Right atrium auricular region (tissue), 2 donors: ENCODE measurements around the gene MXI1. TPM values are rescaled to one million over a fixed set of nuclear protein-coding genes. Genes with fewer than 3 reads are reported as not detected.

Source experiments
- DNase-seq: peaks from one replicate; pipeline ENCODE4 v3.0.0-alpha.2; 2019; ENCODE audit warnings: low spot score
- H3K27ac ChIP-seq, 2 donors: fragments of 200-600 bp; sonication (generic); 1 replicate in 1 of 2; 2 replicates in 1 of 2; pipeline ENCODE4 v1.5.1; 2016 to 2019
- H3K27me3 ChIP-seq, 2 donors: fragments of 200-600 bp; sonication (generic); one replicate each; pipeline versions ENCODE4 v1.5.1 to v1.6.0; 2017 to 2019
- H3K36me3 ChIP-seq: fragments of 200-600 bp; sonication (generic); one replicate; pipeline ENCODE4 v1.5.1; 2016
- H3K4me1 ChIP-seq, 2 donors: fragments of 200-600 bp; sonication (generic); one replicate each; pipeline versions ENCODE4 v1.5.1 to v1.6.0; 2017 to 2019
- H3K4me3 ChIP-seq, 2 donors: fragments of 200-600 bp; sonication (generic); 1 replicate in 1 of 2; 2 replicates in 1 of 2; pipeline ENCODE4 v1.5.1; 2017 to 2019; ENCODE audit warnings: mild to moderate bottlenecking in 1 of 2, moderate library complexity in 1 of 2
- H3K9me3 ChIP-seq, 2 donors: fragments of 200-600 bp; sonication (generic); one replicate each; pipeline ENCODE4 v1.5.1; 2019
- CTCF ChIP-seq, 2 donors: fragments of 200-600 bp; sonication (generic); IDR thresholded peaks; one replicate each; pipeline ENCODE4 v1.5.1; 2019; ENCODE audit warnings: antibody characterized with exemption in 2 of 2
- total RNA-seq, 2 donors: library from RNA; depleted of rRNA; stranded (reverse); fragments of >200 nt; gene quantifications; one replicate each; pipeline ENCODE4 v1.1.0, GENCODE V29; 2016

Gene MXI1
- total RNA-seq, 2 donors from 2014 or later = 50.8 to 78.8 TPM

GRCh38 chr10:110223298-110223925 lies 16.0 kb downstream of the MXI1 start:
- Histone ChIP-seq H3K27ac (peak overlapping the region; percentile 85 to 88), H3K36me3 (no peaks in the 10 kb centered on the region), H3K4me1 (peaks cover 0 to 44% of the 10 kb centered on the region in 2 donors), H3K4me3 (no peak overlapping the region), H3K27me3 (no peaks in the 10 kb centered on the region), H3K9me3 (no peaks in the 10 kb centered on the region)
- TF ChIP-seq CTCF (IDR thresholded peaks at IDR 0.05) = no peak
- no peak for DNase-seq

DNA sequence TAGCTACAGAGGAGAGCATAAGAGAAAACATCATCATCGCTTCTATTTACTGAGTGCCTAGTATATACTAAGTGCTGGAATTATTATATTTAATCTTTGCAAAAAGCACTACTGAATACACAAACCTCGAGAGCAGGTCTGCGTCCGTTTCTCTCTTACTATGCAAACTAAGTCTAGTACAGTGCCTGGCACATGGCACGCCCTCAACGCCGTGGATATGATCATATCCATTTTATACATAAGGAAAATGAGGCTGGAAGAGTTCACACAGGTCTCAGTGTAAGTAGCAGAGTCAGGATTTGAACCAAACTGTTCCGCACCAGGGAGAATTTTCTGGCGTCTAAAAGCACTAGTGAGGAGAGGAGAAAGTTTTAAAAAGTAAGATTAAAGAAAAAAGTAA lies 17.6 kb downstream of the MXI1 start:
- no peaks in the 10 kb centered on the region for H3K27me3 ChIP-seq
- DNase-seq = no peak
- peak overlapping the region; percentile 98 to 99 for H3K27ac ChIP-seq
- peaks cover 0 to 50% of the 10 kb centered on the region in 2 donors for H3K4me1 ChIP-seq
- H3K4me3 ChIP-seq = peak overlapping the region; percentile 82 to 87
- no peaks in the 10 kb centered on the region for H3K36me3 ChIP-seq
- no peak for TF ChIP-seq CTCF (IDR thresholded peaks at IDR 0.05)
- H3K9me3 ChIP-seq = no peaks in the 10 kb centered on the region

- Histone ChIP-seq H3K9me3 (no peaks in the 10 kb centered on the region), H3K4me1 (peaks cover 0 to 46% of the 10 kb centered on the region in 2 donors), H3K4me3 (peak overlapping the region; percentile 82 to 87), H3K27ac (peak overlapping the region; percentile 98 to 99), H3K27me3 (no peaks in the 10 kb centered on the region), H3K36me3 (no peaks in the 10 kb centered on the region)
- TF ChIP-seq CTCF (IDR thresholded peaks at IDR 0.05) = no peak
- no peak for DNase-seq
These were observed 18.0 kb downstream of the MXI1 start for GRCh38 chr10:110225441-110225755.

GRCh38 chr10:110225756-110226542 lies 18.5 kb downstream of the MXI1 start:
- Histone ChIP-seq H3K4me1 (peaks cover 0 to 40% of the 10 kb centered on the region in 2 donors), H3K9me3 (no peaks in the 10 kb centered on the region), H3K36me3 (no peaks in the 10 kb centered on the region), H3K27me3 (no peaks in the 10 kb centered on the region), H3K27ac (peak overlapping the region; percentile 98 to 99), H3K4me3 (peak overlapping the region; percentile 82 to 87)
- peak; percentile 54 to 72 for TF ChIP-seq CTCF (IDR thresholded peaks at IDR 0.05)
- peak; percentile 93 for DNase-seq

GRCh38 chr10:110226543-110226925 lies 19.1 kb downstream of the MXI1 start:
- Histone ChIP-seq H3K27ac (peak overlapping the region; percentile 98 to 99), H3K4me1 (peaks cover 0 to 39% of the 10 kb centered on the region in 2 donors), H3K36me3 (no peaks in the 10 kb centered on the region), H3K4me3 (peak overlapping the region; percentile 82 to 87), H3K9me3 (no peaks in the 10 kb centered on the region), H3K27me3 (no peaks in the 10 kb centered on the region)
- no peak for TF ChIP-seq CTCF (IDR thresholded peaks at IDR 0.05)
- peak; percentile 91 for DNase-seq
